ENCODE results near the gene FAM184B. TPM values are rescaled to one million over a fixed set of nuclear protein-coding genes. Genes with fewer than 3 reads are reported as not detected.

The FAM184B gene
- total RNA-seq, 4 donors from 2014 or later, result not detected

GRCh38 chr4:17630228-17630627, 151.2 kb downstream of the FAM184B start:
- DNase-seq (ENCODE audit: low spot score in 2 of 2), result no peak
- no peaks in the 10 kb centered on the region for H3K4me1 ChIP-seq
- H3K9me3 ChIP-seq, result no peaks in the 10 kb centered on the region
- 87 to 89% methylated on average over 4 of the region's 4 CpGs for WGBS, 2 donors
- H3K27me3 ChIP-seq, result no peaks in the 10 kb centered on the region
- no peak for TF ChIP-seq EP300 (IDR thresholded peaks at IDR 0.05)
- TF ChIP-seq POLR2A (IDR thresholded peaks at IDR 0.05), result no peak
- no peak for TF ChIP-seq CTCF (IDR thresholded peaks at IDR 0.05)
- H3K4me3 ChIP-seq, result no peak overlapping the region
- no peak overlapping the region for H3K27ac ChIP-seq
- H3K36me3 ChIP-seq, result peaks cover 0 to 97% (median 37%) of the 10 kb centered on the region in 3 donors

- no peak for DNase-seq (ENCODE audit: low spot score in 2 of 2)
- WGBS, 2 donors, result 43 to 44% methylated on average over 2 of the region's 2 CpGs
- no peak overlapping the region for H3K27ac ChIP-seq
- no peaks in the 10 kb centered on the region for H3K9me3 ChIP-seq
- peaks cover 2 to 98% (median 47%) of the 10 kb centered on the region in 3 donors for H3K36me3 ChIP-seq
- TF ChIP-seq EP300 (IDR thresholded peaks at IDR 0.05) (no peak), CTCF (IDR thresholded peaks at IDR 0.05) (no peak), POLR2A (IDR thresholded peaks at IDR 0.05) (no peak)
- peaks cover 0 to 6% (median 0%) of the 10 kb centered on the region in 4 donors for H3K4me1 ChIP-seq
- H3K4me3 ChIP-seq, result no peak overlapping the region
- H3K27me3 ChIP-seq, result no peaks in the 10 kb centered on the region
These were observed 156.6 kb downstream of the FAM184B start for GRCh38 chr4:17624821-17625220.

- WGBS, 2 donors, result 62 to 70% methylated on average over 7 of the region's 7 CpGs
- DNase-seq (ENCODE audit: low spot score in 2 of 2), result no peak
- no peaks in the 10 kb centered on the region for H3K9me3 ChIP-seq
- peaks cover 0 to 17% (median 0%) of the 10 kb centered on the region in 4 donors for H3K4me1 ChIP-seq
- peaks cover 2 to 91% (median 47%) of the 10 kb centered on the region in 3 donors for H3K36me3 ChIP-seq
- TF ChIP-seq CTCF (IDR thresholded peaks at IDR 0.05) (no peak), EP300 (IDR thresholded peaks at IDR 0.05) (no peak), POLR2A (IDR thresholded peaks at IDR 0.05) (no peak)
- H3K27me3 ChIP-seq, result no peaks in the 10 kb centered on the region
- H3K4me3 ChIP-seq, result no peak overlapping the region
- no peak overlapping the region for H3K27ac ChIP-seq
These were observed 157.9 kb downstream of the FAM184B start for GRCh38 chr4:17623451-17624001.

GRCh38 chr4:17619416-17620105, 161.9 kb downstream of the FAM184B start:
- peaks cover 2 to 77% (median 20%) of the 10 kb centered on the region in 3 donors for H3K36me3 ChIP-seq
- H3K9me3 ChIP-seq, result no peaks in the 10 kb centered on the region
- no peak overlapping the region for H3K4me3 ChIP-seq
- no peaks in the 10 kb centered on the region for H3K27me3 ChIP-seq
- peaks cover 0 to 46% (median 15%) of the 10 kb centered on the region in 4 donors for H3K4me1 ChIP-seq
- WGBS, 2 donors, result 71 to 79% methylated on average over 7 of the region's 7 CpGs
- no peak for DNase-seq (ENCODE audit: low spot score in 2 of 2)
- no peak for TF ChIP-seq EP300 (IDR thresholded peaks at IDR 0.05)
- no peak for TF ChIP-seq CTCF (IDR thresholded peaks at IDR 0.05)
- TF ChIP-seq POLR2A (IDR thresholded peaks at IDR 0.05), result no peak
- no peak overlapping the region for H3K27ac ChIP-seq

- no peaks in the 10 kb centered on the region for H3K9me3 ChIP-seq
- 0 to 63% methylated on average over 1 of the region's 1 CpG for WGBS, 2 donors
- H3K27ac ChIP-seq, result no peak overlapping the region
- TF ChIP-seq POLR2A (IDR thresholded peaks at IDR 0.05) (no peak), EP300 (IDR thresholded peaks at IDR 0.05) (no peak)
- H3K36me3 ChIP-seq, result peaks cover 2 to 71% (median 16%) of the 10 kb centered on the region in 3 donors
- H3K27me3 ChIP-seq, result no peaks in the 10 kb centered on the region
- peaks cover 0 to 43% (median 15%) of the 10 kb centered on the region in 4 donors for H3K4me1 ChIP-seq
- DNase-seq (ENCODE audit: low spot score in 2 of 2), result no peak
- H3K4me3 ChIP-seq, result no peak overlapping the region
These were observed 162.5 kb downstream of the FAM184B start for GRCh38 chr4:17618926-17619325.
